GM18498 (cell line): Measurements from ENCODE around the gene CPED1.
"Not testable (repeated sequence)": the region's sequence is repeated elsewhere in the genome, so short reads cannot be mapped to it uniquely, and the experiment has no call there.

Experiments
- ATAC-seq: cut with Tn5 transposase; IDR thresholded peaks from one replicate; pipeline ENCODE4 v1.9.1; 2021; ENCODE audit warnings: mild to moderate bottlenecking, moderate library complexity; ENCODE audit not compliant: unreplicated experiment

The CPED1 gene

DNA sequence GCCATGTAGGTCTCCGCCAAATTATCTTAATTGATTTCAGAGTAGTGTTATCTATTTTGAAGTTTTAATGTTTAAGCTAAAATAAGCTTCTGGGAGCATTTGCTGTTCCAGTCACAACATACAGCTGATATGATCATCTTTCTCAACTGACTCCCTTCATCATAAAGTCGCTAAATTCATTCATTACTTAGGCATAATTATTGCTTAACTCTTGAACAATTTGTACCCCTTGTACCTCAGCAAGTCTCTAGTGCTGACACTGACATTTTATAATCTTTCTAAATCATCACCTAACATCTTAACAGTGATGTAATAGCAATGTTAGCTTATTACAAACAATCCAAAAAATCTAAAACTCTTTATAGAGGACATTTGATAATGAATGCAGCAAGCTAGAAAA is 286.0 kb downstream of the CPED1 start:
- ATAC-seq = no peak

- ATAC-seq = no peak
Observed at GRCh38 chr7:121275204-121275603, 286.7 kb downstream of the CPED1 start.

- no peak for ATAC-seq
Observed at GRCh38 chr7:121276313-121276712, 287.8 kb downstream of the CPED1 start.

GRCh38 chr7:121278120-121279021 is 289.9 kb downstream of the CPED1 start:
- ATAC-seq = peak; percentile 99

GRCh38 chr7:121279060-121279620 is 290.6 kb downstream of the CPED1 start:
- ATAC-seq = no peak

- ATAC-seq = no peak
Observed at GRCh38 chr7:121279822-121280221, 291.3 kb downstream of the CPED1 start.

DNA sequence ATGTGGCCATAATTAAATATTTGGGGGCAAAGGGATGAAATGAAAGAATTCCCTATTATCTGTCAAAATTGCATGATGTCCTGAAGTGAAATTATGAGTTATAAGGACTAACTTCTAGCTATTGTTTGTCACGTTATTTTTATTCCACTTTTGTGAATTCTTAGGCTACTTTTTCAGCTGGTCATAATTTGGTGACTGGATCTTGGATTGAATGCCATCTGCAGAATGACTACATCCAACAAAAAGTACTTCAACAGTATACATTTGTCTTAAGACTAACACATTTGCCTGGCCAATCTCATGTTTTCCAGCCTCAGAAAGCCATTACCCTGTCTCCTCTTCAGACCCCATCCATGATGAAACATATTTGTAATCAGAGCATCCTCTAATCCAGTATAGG is 292.1 kb downstream of the CPED1 start:
- ATAC-seq = no peak

GRCh38 chr7:121282129-121282528 is 293.6 kb downstream of the CPED1 start:
- ATAC-seq = no peak

GRCh38 chr7:121285066-121285667 is 296.7 kb downstream of the CPED1 start:
- no peak for ATAC-seq

GRCh38 chr7:121286186-121286585 is 297.7 kb downstream of the CPED1 start:
- ATAC-seq = no peak

- ATAC-seq = no peak
Observed at GRCh38 chr7:121286742-121287734, 298.5 kb downstream of the CPED1 start.

DNA sequence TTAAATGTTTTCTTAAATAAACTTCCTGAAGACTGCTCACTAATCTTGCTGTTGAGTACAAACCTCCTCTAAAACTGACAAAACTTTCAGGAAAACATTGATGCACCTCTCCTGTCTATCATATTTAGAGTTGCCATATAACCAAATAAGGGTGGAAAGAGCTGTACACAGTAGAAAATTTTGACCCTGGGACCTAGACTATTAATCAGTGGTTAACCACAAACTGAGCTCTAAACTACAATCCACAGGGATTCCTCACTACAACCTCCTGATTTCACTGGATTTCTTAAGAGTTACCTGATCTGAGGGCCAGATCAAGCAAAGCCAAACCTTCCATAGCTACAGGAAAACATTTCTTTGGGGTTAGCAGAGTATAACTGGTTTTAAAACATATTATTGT is 300.4 kb downstream of the CPED1 start:
- no peak for ATAC-seq

DNA sequence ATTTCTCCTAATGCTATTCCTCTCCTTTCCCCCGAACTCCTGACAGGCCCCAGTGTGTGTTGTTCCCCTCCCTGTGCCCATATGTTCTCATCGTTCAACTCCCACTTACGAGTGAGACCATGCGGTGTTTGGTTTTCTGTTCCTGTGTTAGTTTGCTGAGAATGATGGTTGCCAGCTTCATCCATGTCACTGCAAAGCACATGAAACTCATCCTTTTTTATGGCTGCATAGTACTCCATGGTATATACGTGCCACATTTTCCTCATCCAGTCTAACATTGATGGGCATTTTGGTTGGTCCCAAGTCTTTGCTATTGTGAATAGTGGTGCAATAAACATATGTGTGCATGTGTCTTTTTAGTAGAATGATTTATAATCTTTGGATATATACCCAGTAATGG is 301.4 kb downstream of the CPED1 start:
- not testable (repeated sequence) for ATAC-seq

DNA sequence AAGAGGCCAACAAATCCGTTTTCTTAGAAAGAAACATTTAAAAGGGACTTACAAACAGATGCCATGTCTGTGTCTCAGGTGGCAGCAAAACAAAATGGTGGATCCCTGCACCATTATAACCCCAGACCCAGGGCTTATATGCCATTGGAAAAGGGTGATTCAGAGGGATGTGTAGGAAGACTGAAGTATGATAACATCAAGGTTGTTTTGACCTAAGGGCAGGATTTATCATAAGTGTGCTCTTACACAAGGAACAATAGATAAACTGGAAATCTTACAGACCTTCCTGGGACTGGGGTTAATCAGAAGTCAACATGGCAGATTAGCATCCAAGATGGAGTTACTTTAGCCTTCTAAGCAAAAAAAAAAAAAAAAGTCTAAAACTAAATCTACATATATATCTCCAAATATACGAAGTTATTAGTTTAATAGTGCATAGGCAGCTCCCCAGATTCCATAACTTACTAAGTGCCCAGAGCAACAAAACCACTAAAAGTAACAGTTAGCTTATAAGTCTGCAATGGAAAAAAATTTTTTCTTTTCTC is 306.0 kb downstream of the CPED1 start:
- no peak for ATAC-seq

- ATAC-seq = no peak
Observed at GRCh38 chr7:121297843-121298242, 309.3 kb downstream of the CPED1 start.

DNA sequence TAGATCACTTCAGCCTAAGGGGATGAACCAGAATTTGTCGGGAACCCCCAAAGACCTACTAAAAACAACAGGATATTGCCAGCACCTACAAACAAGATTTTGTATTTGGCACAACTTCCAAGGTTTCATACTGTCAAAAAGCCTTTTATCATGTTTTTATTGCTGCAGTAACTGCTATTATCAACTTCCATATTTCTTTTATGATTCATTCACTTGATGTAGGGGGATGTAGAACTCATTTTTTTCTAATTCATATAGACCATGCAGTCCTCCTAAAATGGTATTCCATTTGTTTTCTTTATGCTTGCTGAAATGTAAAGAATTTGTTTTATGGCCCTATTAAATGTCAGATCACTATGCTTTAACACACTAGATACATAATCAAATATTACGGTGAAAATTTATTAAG is 310.3 kb downstream of the CPED1 start:
- ATAC-seq = no peak

GRCh38 chr7:121300685-121301420 is 312.3 kb downstream of the CPED1 start:
- no peak for ATAC-seq

GRCh38 chr7:121301446-121302213 is 313.1 kb downstream of the CPED1 start:
- ATAC-seq = no peak

DNA sequence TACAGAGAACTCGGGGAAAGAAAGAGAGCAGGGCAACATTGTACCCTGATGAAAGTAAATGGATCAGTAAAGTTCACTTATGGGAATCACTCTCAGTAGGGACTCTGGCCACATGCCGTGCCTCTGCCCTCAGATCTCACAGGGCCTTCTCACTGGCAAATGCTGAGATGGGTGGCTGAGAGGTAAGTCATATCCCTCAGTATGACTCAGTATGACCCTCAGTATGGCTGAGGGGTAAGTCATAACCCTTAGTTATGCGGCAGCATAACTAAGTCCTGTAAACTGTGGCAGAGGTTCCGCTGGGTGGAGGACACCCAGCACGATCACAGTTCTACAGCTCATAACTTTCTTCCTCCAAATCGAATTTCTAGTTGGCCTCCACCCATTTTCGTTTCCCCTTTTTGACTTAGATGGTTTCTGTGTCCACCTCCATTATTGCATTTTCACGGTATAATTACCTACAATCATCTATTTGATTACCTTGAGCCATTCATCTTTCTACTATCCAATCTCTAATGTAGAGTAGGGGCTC is 313.8 kb downstream of the CPED1 start:
- peak; percentile 91 for ATAC-seq
